ENCODE measurements around the gene GTF3C2. TPM values are rescaled to one million over a fixed set of nuclear protein-coding genes. Genes with fewer than 3 reads are reported as not detected.

GTF3C2 gene
- total RNA-seq, 1 donor from 2014 or later = 61.3 TPM

GRCh38 chr2:27288610-27289009, 68.0 kb downstream of the GTF3C2 start:
- H3K9ac ChIP-seq (ENCODE audit: low read length) = no peak overlapping the region
- DNase-seq (ENCODE audit: low read depth) = no peak
- peaks cover 50% of the 10 kb centered on the region for H3K27me3 ChIP-seq (ENCODE audit: insufficient read depth, low read length)
- peaks cover 7% of the 10 kb centered on the region for H4K20me1 ChIP-seq (ENCODE audit: insufficient read depth, low read length)
- no peak for FAIRE-seq
- H3K4me1 ChIP-seq (ENCODE audit: insufficient read depth, low read length) = peaks cover 7% of the 10 kb centered on the region
- peaks cover 5% of the 10 kb centered on the region for H3K4me1 Mint-ChIP-seq (ENCODE audit: low read depth, unreplicated experiment)
- H3K27me3 Mint-ChIP-seq (ENCODE audit: low read depth, unreplicated experiment) = peaks cover 43% of the 10 kb centered on the region
- no peaks in the 10 kb centered on the region for H3K36me3 ChIP-seq (ENCODE audit: insufficient read depth, low read length)
- H3K4me3 Mint-ChIP-seq (ENCODE audit: unreplicated experiment) = no peak overlapping the region
- H3K36me3 Mint-ChIP-seq (ENCODE audit: low read depth, unreplicated experiment) = no peaks in the 10 kb centered on the region
- no peak overlapping the region for H3K27ac Mint-ChIP-seq (ENCODE audit: unreplicated experiment)
- no peak overlapping the region for H2AFZ ChIP-seq (ENCODE audit: low read depth, low read length)
- H3K27ac ChIP-seq (ENCODE audit: low read depth, low read length) = no peak overlapping the region
- TF ChIP-seq, protein P1, sequence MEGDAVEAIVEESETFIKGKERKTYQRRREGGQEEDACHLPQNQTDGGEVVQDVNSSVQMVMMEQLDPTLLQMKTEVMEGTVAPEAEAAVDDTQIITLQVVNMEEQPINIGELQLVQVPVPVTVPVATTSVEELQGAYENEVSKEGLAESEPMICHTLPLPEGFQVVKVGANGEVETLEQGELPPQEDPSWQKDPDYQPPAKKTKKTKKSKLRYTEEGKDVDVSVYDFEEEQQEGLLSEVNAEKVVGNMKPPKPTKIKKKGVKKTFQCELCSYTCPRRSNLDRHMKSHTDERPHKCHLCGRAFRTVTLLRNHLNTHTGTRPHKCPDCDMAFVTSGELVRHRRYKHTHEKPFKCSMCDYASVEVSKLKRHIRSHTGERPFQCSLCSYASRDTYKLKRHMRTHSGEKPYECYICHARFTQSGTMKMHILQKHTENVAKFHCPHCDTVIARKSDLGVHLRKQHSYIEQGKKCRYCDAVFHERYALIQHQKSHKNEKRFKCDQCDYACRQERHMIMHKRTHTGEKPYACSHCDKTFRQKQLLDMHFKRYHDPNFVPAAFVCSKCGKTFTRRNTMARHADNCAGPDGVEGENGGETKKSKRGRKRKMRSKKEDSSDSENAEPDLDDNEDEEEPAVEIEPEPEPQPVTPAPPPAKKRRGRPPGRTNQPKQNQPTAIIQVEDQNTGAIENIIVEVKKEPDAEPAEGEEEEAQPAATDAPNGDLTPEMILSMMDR (IDR thresholded peaks at IDR 0.05; ENCODE audit: insufficient read depth, low read depth, low read length) = no peak
- no peak for TF ChIP-seq EZH2 (IDR thresholded peaks at IDR 0.05; ENCODE audit: insufficient read depth, low read length)
- no peaks in the 10 kb centered on the region for H3K79me2 ChIP-seq (ENCODE audit: insufficient read depth, low read length)
- H3K9me3 Mint-ChIP-seq (ENCODE audit: unreplicated experiment) = no peaks in the 10 kb centered on the region
- H3K4me3 ChIP-seq (ENCODE audit: insufficient read depth, low read depth, low read length) = no peak overlapping the region
- H3K4me2 ChIP-seq (ENCODE audit: low read length) = no peak overlapping the region
- no peaks in the 10 kb centered on the region for H3K9me3 ChIP-seq (ENCODE audit: insufficient read depth, low read depth, low read length)

- no peak for FAIRE-seq
- H3K4me1 Mint-ChIP-seq (ENCODE audit: low read depth, unreplicated experiment) = peaks cover 19% of the 10 kb centered on the region
- no peaks in the 10 kb centered on the region for H3K79me2 ChIP-seq (ENCODE audit: insufficient read depth, low read length)
These were observed 71.1 kb downstream of the GTF3C2 start for GRCh38 chr2:27285481-27285880.

GRCh38 chr2:27284996-27285395, 71.6 kb downstream of the GTF3C2 start:
- no peak for DNase-seq (ENCODE audit: low read depth)
- Mint-ChIP-seq H3K27me3 (ENCODE audit: low read depth, unreplicated experiment) (peaks cover 29% of the 10 kb centered on the region), H3K36me3 (ENCODE audit: low read depth, unreplicated experiment) (no peaks in the 10 kb centered on the region), H3K4me1 (ENCODE audit: low read depth, unreplicated experiment) (peaks cover 19% of the 10 kb centered on the region), H3K27ac (ENCODE audit: unreplicated experiment) (no peak overlapping the region), H3K9me3 (ENCODE audit: unreplicated experiment) (no peaks in the 10 kb centered on the region), H3K4me3 (ENCODE audit: unreplicated experiment) (no peak overlapping the region)
- peaks cover 38% of the 10 kb centered on the region for H3K27me3 ChIP-seq (ENCODE audit: insufficient read depth, low read length)
- peaks cover 8% of the 10 kb centered on the region for H3K4me1 ChIP-seq (ENCODE audit: insufficient read depth, low read length)
- H2AFZ ChIP-seq (ENCODE audit: low read depth, low read length) = no peak overlapping the region
- H3K4me3 ChIP-seq (ENCODE audit: insufficient read depth, low read depth, low read length) = no peak overlapping the region
- no peak overlapping the region for H3K4me2 ChIP-seq (ENCODE audit: low read length)
- H3K79me2 ChIP-seq (ENCODE audit: insufficient read depth, low read length) = no peaks in the 10 kb centered on the region
- H3K9me3 ChIP-seq (ENCODE audit: insufficient read depth, low read depth, low read length) = no peaks in the 10 kb centered on the region
- FAIRE-seq = no peak
- no peaks in the 10 kb centered on the region for H3K36me3 ChIP-seq (ENCODE audit: insufficient read depth, low read length)
- H3K27ac ChIP-seq (ENCODE audit: low read depth, low read length) = no peak overlapping the region
- H3K9ac ChIP-seq (ENCODE audit: low read length) = no peak overlapping the region
- TF ChIP-seq, protein P1 (IDR thresholded peaks at IDR 0.05; ENCODE audit: insufficient read depth, low read depth, low read length) = no peak
- no peak for TF ChIP-seq EZH2 (IDR thresholded peaks at IDR 0.05; ENCODE audit: insufficient read depth, low read length)
- H4K20me1 ChIP-seq (ENCODE audit: insufficient read depth, low read length) = no peaks in the 10 kb centered on the region

More at GRCh38 chr2:27285481-27285880, 71.1 kb downstream of the GTF3C2 start:
- TF ChIP-seq, protein P1 (IDR thresholded peaks at IDR 0.05; ENCODE audit: insufficient read depth, low read depth, low read length) = no peak
- TF ChIP-seq EZH2 (IDR thresholded peaks at IDR 0.05; ENCODE audit: insufficient read depth, low read length) = no peak
- no peak overlapping the region for H3K27ac Mint-ChIP-seq (ENCODE audit: unreplicated experiment)
- Histone ChIP-seq H3K27ac (ENCODE audit: low read depth, low read length) (no peak overlapping the region), H3K9ac (ENCODE audit: low read length) (no peak overlapping the region), H3K27me3 (ENCODE audit: insufficient read depth, low read length) (peaks cover 38% of the 10 kb centered on the region), H4K20me1 (ENCODE audit: insufficient read depth, low read length) (no peaks in the 10 kb centered on the region), H3K36me3 (ENCODE audit: insufficient read depth, low read length) (no peaks in the 10 kb centered on the region), H3K4me1 (ENCODE audit: insufficient read depth, low read length) (peaks cover 4% of the 10 kb centered on the region), H3K4me2 (ENCODE audit: low read length) (no peak overlapping the region), H3K9me3 (ENCODE audit: insufficient read depth, low read depth, low read length) (no peaks in the 10 kb centered on the region), H2AFZ (ENCODE audit: low read depth, low read length) (no peak overlapping the region), H3K4me3 (ENCODE audit: insufficient read depth, low read depth, low read length) (no peak overlapping the region)
- H3K9me3 Mint-ChIP-seq (ENCODE audit: unreplicated experiment) = no peaks in the 10 kb centered on the region
- peaks cover 29% of the 10 kb centered on the region for H3K27me3 Mint-ChIP-seq (ENCODE audit: low read depth, unreplicated experiment)
- no peaks in the 10 kb centered on the region for H3K36me3 Mint-ChIP-seq (ENCODE audit: low read depth, unreplicated experiment)
- no peak overlapping the region for H3K4me3 Mint-ChIP-seq (ENCODE audit: unreplicated experiment)
- DNase-seq (ENCODE audit: low read depth) = no peak
